Measurements from ENCODE around the gene ZNF396.
A peak's percentile ranks its signal among the peaks of the same experiment; 100 is the strongest.

DNA sequence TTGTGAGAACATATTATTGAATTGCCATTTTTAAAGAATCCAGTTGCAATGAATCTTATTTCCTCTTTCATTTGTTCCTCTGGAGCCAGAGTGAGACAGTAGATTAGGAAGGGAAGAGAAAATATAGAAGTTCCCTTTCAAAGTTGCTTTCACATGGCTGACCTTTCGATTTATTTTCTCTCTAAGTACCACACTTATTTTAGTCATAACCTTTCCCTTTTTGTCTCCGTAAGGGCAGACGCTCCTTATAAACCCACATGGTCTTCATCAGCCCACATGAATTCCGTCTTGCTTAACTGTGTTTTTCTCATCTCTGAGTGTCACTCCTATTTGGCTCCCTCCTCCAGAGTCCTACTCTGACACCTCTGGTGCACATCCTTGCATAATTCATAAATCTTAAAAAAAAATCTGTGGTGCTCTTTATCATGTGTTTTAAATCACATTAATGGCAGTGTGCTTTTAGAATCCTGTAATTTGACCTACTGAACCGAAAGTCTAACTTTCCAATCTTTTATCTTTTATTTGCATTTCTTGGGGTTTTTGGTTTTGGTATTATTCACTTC is 38.5 kb upstream of the ZNF396 start:
- TF ChIP-seq, protein P1, sequence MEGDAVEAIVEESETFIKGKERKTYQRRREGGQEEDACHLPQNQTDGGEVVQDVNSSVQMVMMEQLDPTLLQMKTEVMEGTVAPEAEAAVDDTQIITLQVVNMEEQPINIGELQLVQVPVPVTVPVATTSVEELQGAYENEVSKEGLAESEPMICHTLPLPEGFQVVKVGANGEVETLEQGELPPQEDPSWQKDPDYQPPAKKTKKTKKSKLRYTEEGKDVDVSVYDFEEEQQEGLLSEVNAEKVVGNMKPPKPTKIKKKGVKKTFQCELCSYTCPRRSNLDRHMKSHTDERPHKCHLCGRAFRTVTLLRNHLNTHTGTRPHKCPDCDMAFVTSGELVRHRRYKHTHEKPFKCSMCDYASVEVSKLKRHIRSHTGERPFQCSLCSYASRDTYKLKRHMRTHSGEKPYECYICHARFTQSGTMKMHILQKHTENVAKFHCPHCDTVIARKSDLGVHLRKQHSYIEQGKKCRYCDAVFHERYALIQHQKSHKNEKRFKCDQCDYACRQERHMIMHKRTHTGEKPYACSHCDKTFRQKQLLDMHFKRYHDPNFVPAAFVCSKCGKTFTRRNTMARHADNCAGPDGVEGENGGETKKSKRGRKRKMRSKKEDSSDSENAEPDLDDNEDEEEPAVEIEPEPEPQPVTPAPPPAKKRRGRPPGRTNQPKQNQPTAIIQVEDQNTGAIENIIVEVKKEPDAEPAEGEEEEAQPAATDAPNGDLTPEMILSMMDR (IDR thresholded peaks at IDR 0.05), result no peak
- TF ChIP-seq EP300 (IDR thresholded peaks at IDR 0.05), result peak in 1 of 4 donors; percentile 3
- TF ChIP-seq POLR2AphosphoS5 (IDR thresholded peaks at IDR 0.05), result no peak

All from upper lobe of left lung (tissue), 4 donors.